ENCODE measurements around the gene TBX22. TPM values are rescaled to one million over a fixed set of nuclear protein-coding genes. Genes with fewer than 3 reads are reported as not detected.

TBX22 gene
- total RNA-seq, 1 experiment from 2014 or later: not detected

DNA sequence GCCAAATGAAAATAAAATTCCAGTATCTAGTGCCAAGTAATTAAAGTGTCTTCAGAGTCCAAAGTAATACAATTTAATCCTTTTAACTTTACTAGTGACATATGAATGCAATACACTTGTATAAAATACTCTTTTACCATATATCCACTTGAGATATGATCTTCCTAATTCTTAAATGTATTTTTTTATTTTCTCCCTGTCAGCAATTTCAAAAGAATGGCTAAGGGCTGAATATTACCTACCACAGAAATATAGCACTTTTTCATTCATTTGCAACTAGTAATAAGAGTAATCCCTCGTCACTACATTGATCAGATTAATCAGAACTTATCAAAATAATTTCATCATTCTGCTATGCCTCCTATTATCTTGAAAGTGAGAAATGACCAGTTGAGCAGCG is 10.1 kb upstream of the TBX22 start:
- no peaks in the 10 kb centered on the region for H3K4me1 ChIP-seq (ENCODE audit: insufficient read depth, low read length)
- no peaks in the 10 kb centered on the region for H3K79me2 ChIP-seq (ENCODE audit: low read length)
- no peak overlapping the region for H3K9ac ChIP-seq (ENCODE audit: low read length)
- no peak overlapping the region for H2AFZ ChIP-seq (ENCODE audit: low read length)
- TF ChIP-seq EZH2 (IDR thresholded peaks at IDR 0.05; ENCODE audit: low read length, unreplicated experiment): no peak
- TF ChIP-seq, protein P1, sequence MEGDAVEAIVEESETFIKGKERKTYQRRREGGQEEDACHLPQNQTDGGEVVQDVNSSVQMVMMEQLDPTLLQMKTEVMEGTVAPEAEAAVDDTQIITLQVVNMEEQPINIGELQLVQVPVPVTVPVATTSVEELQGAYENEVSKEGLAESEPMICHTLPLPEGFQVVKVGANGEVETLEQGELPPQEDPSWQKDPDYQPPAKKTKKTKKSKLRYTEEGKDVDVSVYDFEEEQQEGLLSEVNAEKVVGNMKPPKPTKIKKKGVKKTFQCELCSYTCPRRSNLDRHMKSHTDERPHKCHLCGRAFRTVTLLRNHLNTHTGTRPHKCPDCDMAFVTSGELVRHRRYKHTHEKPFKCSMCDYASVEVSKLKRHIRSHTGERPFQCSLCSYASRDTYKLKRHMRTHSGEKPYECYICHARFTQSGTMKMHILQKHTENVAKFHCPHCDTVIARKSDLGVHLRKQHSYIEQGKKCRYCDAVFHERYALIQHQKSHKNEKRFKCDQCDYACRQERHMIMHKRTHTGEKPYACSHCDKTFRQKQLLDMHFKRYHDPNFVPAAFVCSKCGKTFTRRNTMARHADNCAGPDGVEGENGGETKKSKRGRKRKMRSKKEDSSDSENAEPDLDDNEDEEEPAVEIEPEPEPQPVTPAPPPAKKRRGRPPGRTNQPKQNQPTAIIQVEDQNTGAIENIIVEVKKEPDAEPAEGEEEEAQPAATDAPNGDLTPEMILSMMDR (conservative IDR thresholded peaks at IDR 0.05; ENCODE audit: low read depth, low read length): no peak
- no peak for TF ChIP-seq EZH2phosphoT487 (IDR thresholded peaks at IDR 0.05; ENCODE audit: borderline replicate concordance, low read length)
- intact Hi-C loops (cut with micrococcal nuclease): no loop called here
- H3K27me3 ChIP-seq (ENCODE audit: low read length): no peaks in the 10 kb centered on the region
- no peaks in the 10 kb centered on the region for H3F3A ChIP-seq (ENCODE audit: low read length, unreplicated experiment)
- no peaks in the 10 kb centered on the region for H4K20me1 ChIP-seq (ENCODE audit: low read length)
- H3K9me2 ChIP-seq (replicated peaks; ENCODE audit: low read length): no peaks in the 10 kb centered on the region
- H3K9me3 ChIP-seq (ENCODE audit: low read length): no peaks in the 10 kb centered on the region
- H3K27ac ChIP-seq (ENCODE audit: low read length): no peak overlapping the region
- H3K36me3 ChIP-seq (ENCODE audit: low read depth, low read length): no peaks in the 10 kb centered on the region
- ChIA-PET CTCF (no interaction called here), POLR2A (ENCODE audit: unreplicated experiment) (no interaction called here)
- H3K4me2 ChIP-seq (ENCODE audit: low read length): no peak overlapping the region
- no peak overlapping the region for H3K4me3 ChIP-seq (ENCODE audit: low read length)
- ATAC-seq (no peak), DNase-seq (no peak)
- no TSS peak for BruUV-seq (replicated peaks)

DNA sequence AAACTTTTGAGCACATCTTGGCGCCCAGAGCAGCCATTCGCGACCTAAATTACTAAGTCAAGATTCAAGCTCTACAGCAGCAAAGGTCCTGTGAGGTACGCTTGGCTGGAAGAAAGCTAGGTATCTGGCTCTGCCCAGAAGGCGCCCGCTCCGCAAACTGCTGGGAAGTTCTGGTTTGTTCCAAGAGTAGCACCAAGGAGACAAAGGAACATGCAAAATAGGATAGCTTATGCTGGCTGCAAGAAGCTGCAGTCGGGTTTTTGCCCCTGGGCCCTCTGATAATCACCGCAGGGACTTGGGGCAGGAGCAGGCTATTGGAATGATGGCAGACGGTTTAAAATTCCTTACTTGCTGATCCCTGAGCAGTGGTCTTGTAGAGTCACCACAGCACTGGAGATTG is 3.0 kb upstream of the TBX22 start:
- TF ChIP-seq EZH2phosphoT487 (IDR thresholded peaks at IDR 0.05; ENCODE audit: borderline replicate concordance, low read length) (no peak), EZH2 (IDR thresholded peaks at IDR 0.05; ENCODE audit: low read length, unreplicated experiment) (no peak)
- TF ChIP-seq, protein P1 (conservative IDR thresholded peaks at IDR 0.05; ENCODE audit: low read depth, low read length): no peak
- Histone ChIP-seq H3K36me3 (ENCODE audit: low read depth, low read length) (no peaks in the 10 kb centered on the region), H3K27ac (ENCODE audit: low read length) (no peak overlapping the region), H3K9me2 (replicated peaks; ENCODE audit: low read length) (no peaks in the 10 kb centered on the region), H3F3A (ENCODE audit: low read length, unreplicated experiment) (no peaks in the 10 kb centered on the region), H2AFZ (ENCODE audit: low read length) (no peak overlapping the region), H3K9ac (ENCODE audit: low read length) (no peak overlapping the region), H3K4me3 (ENCODE audit: low read length) (no peak overlapping the region), H3K9me3 (ENCODE audit: low read length) (no peaks in the 10 kb centered on the region), H3K79me2 (ENCODE audit: low read length) (no peaks in the 10 kb centered on the region), H3K27me3 (ENCODE audit: low read length) (peaks cover 13% of the 10 kb centered on the region), H3K4me2 (ENCODE audit: low read length) (no peak overlapping the region), H4K20me1 (ENCODE audit: low read length) (no peaks in the 10 kb centered on the region), H3K4me1 (ENCODE audit: insufficient read depth, low read length) (no peaks in the 10 kb centered on the region)
- CTCF ChIA-PET: no interaction called here
- POLR2A ChIA-PET (ENCODE audit: unreplicated experiment): no interaction called here
- no TSS peak for BruUV-seq (replicated peaks)
- ATAC-seq: no peak
- intact Hi-C loops (cut with micrococcal nuclease): no loop called here
- no peak for DNase-seq

DNA sequence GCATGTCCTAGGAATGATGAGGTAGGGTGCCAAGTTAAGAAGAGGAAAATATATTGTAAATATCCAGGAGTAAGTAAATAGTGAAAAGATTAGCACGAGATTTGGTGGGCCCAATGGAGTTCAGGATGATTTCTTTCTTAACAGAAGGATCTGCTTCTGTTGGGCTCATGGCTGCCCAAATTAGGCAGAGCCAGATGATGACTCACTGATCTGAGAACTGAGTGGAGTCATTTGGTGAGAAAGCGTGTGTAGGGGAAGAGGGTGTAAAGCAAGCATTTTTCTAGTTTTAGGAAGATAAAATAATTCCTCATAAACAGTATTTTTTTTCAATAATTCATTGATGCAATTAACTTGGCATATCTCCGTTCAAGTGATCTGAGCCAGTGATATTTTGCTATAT is 1.6 kb downstream of the TBX22 start:
- no peak overlapping the region for H3K9ac ChIP-seq (ENCODE audit: low read length)
- no peak overlapping the region for H3K4me2 ChIP-seq (ENCODE audit: low read length)
- no peak overlapping the region for H3K27ac ChIP-seq (ENCODE audit: low read length)
- no peak overlapping the region for H3K4me3 ChIP-seq (ENCODE audit: low read length)
- no peak overlapping the region for H2AFZ ChIP-seq (ENCODE audit: low read length)
- H3K27me3 ChIP-seq (ENCODE audit: low read length): peaks cover 13% of the 10 kb centered on the region
- intact Hi-C loops (cut with micrococcal nuclease): no loop called here
- H3K36me3 ChIP-seq (ENCODE audit: low read depth, low read length): no peaks in the 10 kb centered on the region
- ATAC-seq (no peak), DNase-seq (no peak)
- H3K9me2 ChIP-seq (replicated peaks; ENCODE audit: low read length): no peaks in the 10 kb centered on the region
- POLR2A ChIA-PET (ENCODE audit: unreplicated experiment): no interaction called here
- no peaks in the 10 kb centered on the region for H3K4me1 ChIP-seq (ENCODE audit: insufficient read depth, low read length)
- no peaks in the 10 kb centered on the region for H4K20me1 ChIP-seq (ENCODE audit: low read length)
- no peaks in the 10 kb centered on the region for H3F3A ChIP-seq (ENCODE audit: low read length, unreplicated experiment)
- BruUV-seq (replicated peaks): no TSS peak
- CTCF ChIA-PET: no interaction called here
- no peaks in the 10 kb centered on the region for H3K79me2 ChIP-seq (ENCODE audit: low read length)
- H3K9me3 ChIP-seq (ENCODE audit: low read length): no peaks in the 10 kb centered on the region
- TF ChIP-seq, protein P1 (conservative IDR thresholded peaks at IDR 0.05; ENCODE audit: low read depth, low read length): no peak
